ENCODE data around the gene VAX1. TPM values are rescaled to one million over a fixed set of nuclear protein-coding genes. Genes with fewer than 3 reads are reported as not detected.
"Not testable (repeated sequence)": the region's sequence is repeated elsewhere in the genome, so short reads cannot be mapped to it uniquely, and the experiment has no call there.

Gene VAX1
- total and polyA plus RNA-seq, 9 of the 15 experiments (the other 6 are each of a cell fraction or from before 2014, with no cell fraction given) = not detected

DNA sequence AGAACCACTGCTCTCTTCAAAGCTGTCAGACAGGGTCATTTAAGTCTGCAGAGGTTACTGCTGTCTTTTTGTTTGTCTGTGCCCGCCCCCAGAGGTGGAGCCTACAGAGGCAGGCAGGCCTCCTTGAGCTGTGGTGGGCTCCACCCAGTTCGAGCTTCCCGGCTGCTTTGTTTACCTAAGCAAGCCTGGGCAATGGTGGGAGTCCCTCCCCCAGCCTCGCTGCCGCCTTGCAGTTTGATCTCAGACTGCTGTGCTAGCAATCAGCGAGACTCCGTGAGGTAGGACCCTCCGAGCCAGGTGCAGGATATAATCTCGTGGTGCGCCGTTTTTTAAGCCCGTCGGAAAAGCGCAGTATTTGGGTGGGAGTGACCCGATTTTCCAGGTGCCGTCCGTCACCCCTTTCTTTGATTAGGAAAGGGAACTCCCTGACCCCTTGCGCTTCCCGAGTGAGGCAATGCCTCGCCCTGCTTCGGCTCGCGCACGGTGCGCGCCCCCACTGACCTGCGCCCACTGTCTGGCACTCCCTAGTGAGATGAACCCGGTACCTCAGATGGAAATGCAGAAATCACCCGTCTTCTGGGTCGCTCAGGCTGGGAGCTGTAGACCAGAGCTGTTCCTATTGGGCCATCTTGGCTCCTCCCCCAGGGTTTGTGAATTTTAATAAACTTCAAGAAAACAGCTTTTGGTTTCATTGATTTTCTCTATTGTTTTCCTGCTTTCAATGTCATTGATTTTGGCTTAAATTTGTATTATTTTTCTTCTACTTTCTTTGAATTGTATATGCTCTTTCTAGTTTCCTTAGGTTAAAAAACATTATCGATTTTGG lies 53.4 kb downstream of the VAX1 start:
- H3K27ac ChIP-seq (ENCODE audit: extremely low read depth, low read depth, low read length); in situ Hi-C loops (cut with MboI); H3K9me1 ChIP-seq (ENCODE audit: control insufficient read depth, insufficient read depth, low read length); H3K27me3 ChIP-seq (ENCODE audit: control insufficient read depth in 2 of 2, insufficient read depth in 2 of 2, low read length in 2 of 2); H2AFZ ChIP-seq (ENCODE audit: low read depth, low read length); DNase-seq (ENCODE audit: extremely low read depth in 1 of 4, low spot score in 3 of 4); intact Hi-C loops (cut with micrococcal nuclease); POLR2A ChIA-PET; H3K4me2 ChIP-seq (ENCODE audit: insufficient read depth, low read length); H3K9me3 ChIP-seq (replicated peaks; ENCODE audit: control insufficient read depth, insufficient read depth, low read depth, low read length); H4K20me1 ChIP-seq (replicated peaks; ENCODE audit: control insufficient read depth, insufficient read depth, low read length); H3K4me3 ChIP-seq; CTCF ChIA-PET (ENCODE audit: low intra/inter-chr PET ratio); H3K9ac ChIP-seq (ENCODE audit: insufficient read depth in 1 of 2, low read depth in 2 of 2, low read length in 2 of 2); H3K4me1 ChIP-seq (replicated peaks in 1 of 2; ENCODE audit: control insufficient read depth in 2 of 2, insufficient read depth in 2 of 2, low read length in 2 of 2); ATAC-seq; BruUV-seq (replicated peaks); H3K79me2 ChIP-seq (ENCODE audit: control insufficient read depth, insufficient read depth, low read length); H3K36me3 ChIP-seq (ENCODE audit: control insufficient read depth, insufficient read depth, low read length); FAIRE-seq: not testable (repeated sequence)
- WGBS (ENCODE audit: insufficient coverage, low coverage, missing lambda C conversion rate) = 7% methylated on average over 6 of the region's 31 CpGs

Small RNAs within 50 kb of the gene (microRNA-seq; reads per million reads assigned to microRNA genes)
- not detected for gene MIR3663 (ENCODE audit: borderline microRNAs expressed)

Small RNAs within 50 kb of the gene (small RNA-seq; reads per million reads assigned to genes)
- not detected for gene MIR3663

Other genes starting within 250 kb of the VAX1 start
- 5.4 and 5.7 TPM in 2 replicates for gene SHTN1, start 133.1 kb downstream of the VAX1 start, total RNA-seq (2014; rRNA removed)
- gene SHTN1, start 133.1 kb downstream of the VAX1 start, total RNA-seq (2014; rRNA removed; fragmentation: Illumina TruSeq; extraction: Trizol) = 15.5 and 18.6 TPM in 2 replicates
- 13.4 and 14.4 TPM in 2 replicates for gene SHTN1, start 133.1 kb downstream of the VAX1 start, total RNA-seq (2015; rRNA removed; fragmentation: Illumina TruSeq; extraction: Trizol)
- gene SHTN1, start 133.1 kb downstream of the VAX1 start, total RNA-seq (2021) = 18.6 and 19.1 TPM in 2 replicates
- gene SHTN1, start 133.1 kb downstream of the VAX1 start, polyA plus RNA-seq (2011; rRNA removed) = 9.9 and 11.6 TPM in 2 replicates
- gene SHTN1, start 133.1 kb downstream of the VAX1 start, polyA plus RNA-seq (2014; fragmentation: Illumina TruSeq; extraction: Trizol) = 17.2 and 21.3 TPM in 2 replicates
- 10 to 100 TPM in 1 of 2 experiments, 1 to 10 TPM in 1; 7.6 to 13.3 TPM for gene SHTN1, start 133.1 kb downstream of the VAX1 start, polyA plus RNA-seq (2014; fragmentation: Nextera tagmentation; extraction: Ambion mirVana)
- 9.2 and 10.4 TPM in 2 replicates for gene SHTN1, start 133.1 kb downstream of the VAX1 start, polyA plus RNA-seq (2014; rRNA removed)
- gene KCNK18, start 59.2 kb upstream of the VAX1 start, total RNA-seq (2014; rRNA removed) = not detected in 2 replicates
- not detected in 2 replicates for gene KCNK18, start 59.2 kb upstream of the VAX1 start, total RNA-seq (2014; rRNA removed; fragmentation: Illumina TruSeq; extraction: Trizol)
- not detected in 2 replicates for gene KCNK18, start 59.2 kb upstream of the VAX1 start, total RNA-seq (2015; rRNA removed; fragmentation: Illumina TruSeq; extraction: Trizol)
- not detected in 2 replicates for gene KCNK18, start 59.2 kb upstream of the VAX1 start, total RNA-seq (2021)
- not detected in 2 replicates for gene KCNK18, start 59.2 kb upstream of the VAX1 start, polyA plus RNA-seq (2011; rRNA removed)
- gene KCNK18, start 59.2 kb upstream of the VAX1 start, polyA plus RNA-seq (2014; fragmentation: Illumina TruSeq; extraction: Trizol) = not detected in 2 replicates
- not detected for gene KCNK18, start 59.2 kb upstream of the VAX1 start, polyA plus RNA-seq (2014; fragmentation: Nextera tagmentation; extraction: Ambion mirVana)
- not detected in 2 replicates for gene KCNK18, start 59.2 kb upstream of the VAX1 start, polyA plus RNA-seq (2014; rRNA removed)
- gene SLC18A2, start 102.8 kb upstream of the VAX1 start, total RNA-seq (2014; rRNA removed) = 0.05 and 0.37 TPM in 2 replicates
- 0.40 and 0.45 TPM in 2 replicates for gene SLC18A2, start 102.8 kb upstream of the VAX1 start, total RNA-seq (2014; rRNA removed; fragmentation: Illumina TruSeq; extraction: Trizol)
- gene SLC18A2, start 102.8 kb upstream of the VAX1 start, total RNA-seq (2015; rRNA removed; fragmentation: Illumina TruSeq; extraction: Trizol) = 0.87 and 1.1 TPM in 2 replicates
- 0.40 and 0.45 TPM in 2 replicates for gene SLC18A2, start 102.8 kb upstream of the VAX1 start, total RNA-seq (2021)
- gene SLC18A2, start 102.8 kb upstream of the VAX1 start, polyA plus RNA-seq (2011; rRNA removed) = 0.03 and 0.07 TPM in 2 replicates
- gene SLC18A2, start 102.8 kb upstream of the VAX1 start, polyA plus RNA-seq (2014; fragmentation: Illumina TruSeq; extraction: Trizol) = 0.22 and 0.49 TPM in 2 replicates
- 1 to 10 TPM; 3.8 to 5.4 TPM for gene SLC18A2, start 102.8 kb upstream of the VAX1 start, polyA plus RNA-seq (2014; fragmentation: Nextera tagmentation; extraction: Ambion mirVana)
- gene SLC18A2, start 102.8 kb upstream of the VAX1 start, polyA plus RNA-seq (2014; rRNA removed) = 0.05 and 0.25 TPM in 2 replicates
- gene PDZD8, start 237.2 kb upstream of the VAX1 start, total RNA-seq (2014; rRNA removed) = 15.5 and 18.8 TPM in 2 replicates
- 53.4 and 60.6 TPM in 2 replicates for gene PDZD8, start 237.2 kb upstream of the VAX1 start, total RNA-seq (2014; rRNA removed; fragmentation: Illumina TruSeq; extraction: Trizol)
- 35.0 and 36.8 TPM in 2 replicates for gene PDZD8, start 237.2 kb upstream of the VAX1 start, total RNA-seq (2015; rRNA removed; fragmentation: Illumina TruSeq; extraction: Trizol)
- 46.8 and 49.4 TPM in 2 replicates for gene PDZD8, start 237.2 kb upstream of the VAX1 start, total RNA-seq (2021)
- 32.3 and 41.9 TPM in 2 replicates for gene PDZD8, start 237.2 kb upstream of the VAX1 start, polyA plus RNA-seq (2011; rRNA removed)
- gene PDZD8, start 237.2 kb upstream of the VAX1 start, polyA plus RNA-seq (2014; fragmentation: Illumina TruSeq; extraction: Trizol) = 45.2 and 52.5 TPM in 2 replicates
- gene PDZD8, start 237.2 kb upstream of the VAX1 start, polyA plus RNA-seq (2014; fragmentation: Nextera tagmentation; extraction: Ambion mirVana) = 1 to 10 TPM; 5.5 to 5.9 TPM
- gene PDZD8, start 237.2 kb upstream of the VAX1 start, polyA plus RNA-seq (2014; rRNA removed) = 16.7 and 19.8 TPM in 2 replicates

Measured in K562 (cell line).